Thyroid gland (tissue), 4 donors: ENCODE results near the gene MYO19.

Experiments used
- POLR2A ChIP-seq, 2 donors: fragments of 450-650 bp; IDR thresholded peaks; one replicate each; pipeline ENCODE4 v1.6.1; 2017; ENCODE audit warnings: antibody characterized with exemption in 2 of 2, mild to moderate bottlenecking in 2 of 2, moderate library complexity in 1 of 2
- TF ChIP-seq, protein P1 (sequence below), 6 experiments: fragments of 200-600 bp in 3 of 6; fragments of 450-650 bp in 3 of 6; sonication (generic) in 3 of 6; IDR thresholded peaks; one replicate each; pipeline ENCODE4 v1.5.1; 2016 to 2019; ENCODE audit warnings: antibody characterized with exemption in 6 of 6, mild to moderate bottlenecking in 2 of 6, inconsistent platforms in 1 of 6, moderate library complexity in 1 of 6

DNA sequence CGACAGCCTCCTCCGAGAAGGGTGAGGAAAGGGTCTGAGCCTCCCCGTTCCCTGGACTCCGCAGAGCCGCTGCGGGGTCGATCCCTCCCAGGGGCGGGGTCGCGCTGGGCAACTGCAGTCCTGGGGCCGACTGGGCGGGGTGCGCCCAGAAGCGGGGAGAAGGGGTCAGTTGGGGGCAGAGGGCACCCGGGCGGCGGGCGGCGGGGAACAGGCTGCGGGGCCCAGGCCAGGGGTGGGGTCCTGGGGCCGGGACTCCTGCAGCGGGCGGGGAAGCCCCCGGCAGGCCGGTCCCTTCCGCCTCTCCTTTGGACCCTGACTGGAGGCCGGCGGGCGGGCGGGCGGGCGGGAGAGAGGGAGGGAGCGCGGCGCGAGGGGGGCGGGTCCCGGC is 10.4 kb upstream of the MYO19 start:
- TF ChIP-seq, protein P1, sequence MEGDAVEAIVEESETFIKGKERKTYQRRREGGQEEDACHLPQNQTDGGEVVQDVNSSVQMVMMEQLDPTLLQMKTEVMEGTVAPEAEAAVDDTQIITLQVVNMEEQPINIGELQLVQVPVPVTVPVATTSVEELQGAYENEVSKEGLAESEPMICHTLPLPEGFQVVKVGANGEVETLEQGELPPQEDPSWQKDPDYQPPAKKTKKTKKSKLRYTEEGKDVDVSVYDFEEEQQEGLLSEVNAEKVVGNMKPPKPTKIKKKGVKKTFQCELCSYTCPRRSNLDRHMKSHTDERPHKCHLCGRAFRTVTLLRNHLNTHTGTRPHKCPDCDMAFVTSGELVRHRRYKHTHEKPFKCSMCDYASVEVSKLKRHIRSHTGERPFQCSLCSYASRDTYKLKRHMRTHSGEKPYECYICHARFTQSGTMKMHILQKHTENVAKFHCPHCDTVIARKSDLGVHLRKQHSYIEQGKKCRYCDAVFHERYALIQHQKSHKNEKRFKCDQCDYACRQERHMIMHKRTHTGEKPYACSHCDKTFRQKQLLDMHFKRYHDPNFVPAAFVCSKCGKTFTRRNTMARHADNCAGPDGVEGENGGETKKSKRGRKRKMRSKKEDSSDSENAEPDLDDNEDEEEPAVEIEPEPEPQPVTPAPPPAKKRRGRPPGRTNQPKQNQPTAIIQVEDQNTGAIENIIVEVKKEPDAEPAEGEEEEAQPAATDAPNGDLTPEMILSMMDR (IDR thresholded peaks at IDR 0.05) = no peak
- TF ChIP-seq POLR2A (IDR thresholded peaks at IDR 0.05) = no peak
